ENCODE results near the gene CSNK2A2. TPM values are rescaled to one million over a fixed set of nuclear protein-coding genes. Genes with fewer than 3 reads are reported as not detected.

The CSNK2A2 gene
- total RNA-seq, 1 donor from 2014 or later: 79.4 TPM

DNA sequence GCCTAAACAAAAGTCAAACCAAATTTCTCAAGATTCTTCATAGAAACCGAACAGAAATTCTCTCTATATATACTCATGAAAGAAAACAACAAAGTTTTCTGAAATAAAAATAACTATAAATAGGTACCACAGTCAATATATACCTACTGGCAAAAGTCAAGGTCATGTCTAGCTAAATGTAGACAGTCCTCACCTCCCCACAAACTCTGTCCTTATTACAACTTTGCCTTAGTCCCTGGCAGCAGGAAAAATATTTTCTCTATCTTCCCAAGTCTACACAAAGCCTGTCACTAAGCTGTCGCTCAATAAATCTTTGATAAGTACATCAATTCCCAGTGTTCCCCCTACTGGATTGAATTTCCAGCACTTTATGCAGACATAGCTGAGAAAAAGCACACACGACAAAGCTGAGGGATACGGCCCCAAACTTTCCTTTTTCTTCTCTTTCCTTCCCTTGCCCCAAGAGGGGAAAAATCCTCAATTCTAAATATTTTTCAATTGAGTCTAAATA is 71.4 kb downstream of the CSNK2A2 start:
- peaks cover 5% of the 10 kb centered on the region for H3K27me3 Mint-ChIP-seq
- TF ChIP-seq, protein P1, sequence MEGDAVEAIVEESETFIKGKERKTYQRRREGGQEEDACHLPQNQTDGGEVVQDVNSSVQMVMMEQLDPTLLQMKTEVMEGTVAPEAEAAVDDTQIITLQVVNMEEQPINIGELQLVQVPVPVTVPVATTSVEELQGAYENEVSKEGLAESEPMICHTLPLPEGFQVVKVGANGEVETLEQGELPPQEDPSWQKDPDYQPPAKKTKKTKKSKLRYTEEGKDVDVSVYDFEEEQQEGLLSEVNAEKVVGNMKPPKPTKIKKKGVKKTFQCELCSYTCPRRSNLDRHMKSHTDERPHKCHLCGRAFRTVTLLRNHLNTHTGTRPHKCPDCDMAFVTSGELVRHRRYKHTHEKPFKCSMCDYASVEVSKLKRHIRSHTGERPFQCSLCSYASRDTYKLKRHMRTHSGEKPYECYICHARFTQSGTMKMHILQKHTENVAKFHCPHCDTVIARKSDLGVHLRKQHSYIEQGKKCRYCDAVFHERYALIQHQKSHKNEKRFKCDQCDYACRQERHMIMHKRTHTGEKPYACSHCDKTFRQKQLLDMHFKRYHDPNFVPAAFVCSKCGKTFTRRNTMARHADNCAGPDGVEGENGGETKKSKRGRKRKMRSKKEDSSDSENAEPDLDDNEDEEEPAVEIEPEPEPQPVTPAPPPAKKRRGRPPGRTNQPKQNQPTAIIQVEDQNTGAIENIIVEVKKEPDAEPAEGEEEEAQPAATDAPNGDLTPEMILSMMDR (conservative IDR thresholded peaks at IDR 0.05): no peak
- peaks cover 53% of the 10 kb centered on the region for H3K4me1 Mint-ChIP-seq (ENCODE audit: unreplicated experiment)
- H3K36me3 Mint-ChIP-seq: peaks cover 5% of the 10 kb centered on the region
- H3K4me3 Mint-ChIP-seq: peak overlapping the region; percentile 89
- DNase-seq (ENCODE audit: extremely low spot score, unreplicated experiment): no peak
- peak overlapping the region; percentile 83 for H3K27ac Mint-ChIP-seq
- peaks cover 6% of the 10 kb centered on the region for H3K9me3 Mint-ChIP-seq

DNA sequence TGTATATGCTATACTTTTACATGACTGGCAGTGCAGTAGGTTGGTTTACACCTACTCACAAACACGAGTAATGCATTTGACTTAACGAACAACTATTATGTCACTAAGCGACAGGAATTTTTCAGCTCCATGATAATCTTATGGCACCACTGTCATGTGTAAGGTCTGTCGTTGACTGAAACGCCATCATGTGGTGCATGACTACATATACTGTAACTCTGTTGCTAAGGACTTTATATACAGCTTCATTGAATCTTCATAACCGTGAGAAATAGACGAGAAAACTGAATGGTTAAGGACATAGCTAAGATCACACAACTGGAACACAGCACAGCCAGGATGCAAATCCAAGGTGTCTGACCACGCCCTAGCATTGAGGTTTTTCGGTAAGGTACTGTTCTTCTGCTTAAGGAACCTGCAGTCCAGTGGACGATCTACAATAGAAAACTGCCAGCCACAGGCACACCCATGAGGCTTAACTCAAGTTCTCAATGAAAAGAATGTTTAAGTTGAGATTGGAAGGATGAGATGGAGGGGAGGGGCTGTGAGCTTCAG is 72.0 kb downstream of the CSNK2A2 start:
- Mint-ChIP-seq H3K36me3 (peaks cover 5% of the 10 kb centered on the region), H3K4me1 (ENCODE audit: unreplicated experiment) (peaks cover 60% of the 10 kb centered on the region), H3K9me3 (peaks cover 6% of the 10 kb centered on the region), H3K27ac (peak overlapping the region; percentile 39), H3K27me3 (peaks cover 5% of the 10 kb centered on the region), H3K4me3 (peak overlapping the region; percentile 51)
- TF ChIP-seq, protein P1 (conservative IDR thresholded peaks at IDR 0.05): no peak
- no peak for DNase-seq (ENCODE audit: extremely low spot score, unreplicated experiment)

DNA sequence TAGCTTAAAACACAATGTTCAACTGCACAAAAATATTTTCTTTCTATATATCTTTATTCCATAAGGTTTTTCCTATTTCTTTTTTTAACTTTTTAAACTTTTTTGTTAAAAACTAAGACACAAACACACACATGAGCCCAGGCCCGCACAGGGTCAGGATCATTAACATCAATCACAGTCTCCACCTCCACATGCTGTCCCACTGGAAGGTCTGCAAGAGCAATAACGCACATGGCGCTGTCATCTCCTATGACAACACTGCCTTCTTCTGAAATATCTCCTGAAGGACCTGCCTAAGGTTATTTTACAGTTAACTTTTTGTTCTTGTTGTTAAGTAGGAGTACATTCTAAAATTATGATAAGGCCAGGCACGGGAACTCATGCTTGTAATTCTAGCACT is 72.9 kb downstream of the CSNK2A2 start:
- Mint-ChIP-seq H3K4me3 (no peak overlapping the region), H3K36me3 (peaks cover 5% of the 10 kb centered on the region), H3K27ac (no peak overlapping the region), H3K27me3 (peaks cover 5% of the 10 kb centered on the region), H3K9me3 (peaks cover 6% of the 10 kb centered on the region), H3K4me1 (ENCODE audit: unreplicated experiment) (peaks cover 68% of the 10 kb centered on the region)
- TF ChIP-seq, protein P1 (conservative IDR thresholded peaks at IDR 0.05): no peak
- no peak for DNase-seq (ENCODE audit: extremely low spot score, unreplicated experiment)

DNA sequence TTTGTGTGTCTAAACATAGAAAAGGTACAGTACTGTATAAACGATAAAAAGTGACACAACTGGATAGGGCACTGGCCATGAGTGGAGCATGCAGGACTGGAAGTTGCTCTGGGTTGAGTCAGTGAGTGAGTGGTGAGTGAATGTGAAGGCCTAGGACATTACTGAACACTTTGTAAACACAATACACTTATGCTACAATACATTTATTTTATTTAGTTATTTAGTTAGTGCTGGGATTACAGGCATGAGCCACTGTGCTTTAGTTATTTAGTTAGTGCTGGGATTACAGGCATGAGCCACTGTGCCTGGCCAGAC is 73.3 kb downstream of the CSNK2A2 start:
- peak overlapping the region; percentile 50 for H3K27ac Mint-ChIP-seq
- DNase-seq (ENCODE audit: extremely low spot score, unreplicated experiment): no peak
- H3K4me3 Mint-ChIP-seq: peak overlapping the region; percentile 56
- H3K9me3 Mint-ChIP-seq: peaks cover 4% of the 10 kb centered on the region
- H3K4me1 Mint-ChIP-seq (ENCODE audit: unreplicated experiment): peaks cover 69% of the 10 kb centered on the region
- H3K36me3 Mint-ChIP-seq: peaks cover 4% of the 10 kb centered on the region
- H3K27me3 Mint-ChIP-seq: peaks cover 3% of the 10 kb centered on the region
- TF ChIP-seq, protein P1 (conservative IDR thresholded peaks at IDR 0.05): no peak

DNA sequence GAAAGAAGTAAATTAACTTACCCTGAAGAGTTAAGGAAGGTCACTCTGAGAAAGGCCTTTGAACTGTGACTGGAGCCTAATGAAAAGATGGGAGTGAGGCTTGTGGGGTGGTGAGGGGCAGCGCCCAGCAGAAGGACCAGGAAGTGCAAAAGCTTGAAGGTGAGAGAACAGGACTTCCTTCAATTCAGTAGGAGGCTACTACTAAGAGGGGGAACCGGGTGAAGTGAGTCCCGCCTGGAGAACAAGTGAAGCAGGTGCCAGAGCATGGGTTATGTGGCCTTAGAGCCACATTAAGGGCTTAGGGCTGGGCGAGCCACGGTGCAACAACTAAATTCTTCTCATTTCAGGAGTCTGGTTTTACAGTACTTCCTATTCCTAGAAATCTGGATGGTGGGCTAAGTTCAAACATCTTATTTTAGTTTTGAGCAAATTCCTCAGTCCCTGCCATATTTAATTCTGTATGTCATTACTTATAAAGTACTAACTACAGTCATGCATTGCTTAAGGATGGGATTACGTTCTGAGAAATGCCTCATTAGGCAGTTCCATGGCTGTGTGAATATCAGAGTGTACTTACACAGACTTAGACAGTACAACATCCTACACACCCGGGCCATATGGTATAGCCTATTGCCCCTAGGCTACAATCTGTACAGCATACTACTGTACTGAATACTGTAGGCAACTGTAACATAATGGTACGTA is 73.9 kb downstream of the CSNK2A2 start:
- DNase-seq (ENCODE audit: extremely low spot score, unreplicated experiment): no peak
- no peaks in the 10 kb centered on the region for H3K27me3 Mint-ChIP-seq
- peaks cover 66% of the 10 kb centered on the region for H3K4me1 Mint-ChIP-seq (ENCODE audit: unreplicated experiment)
- TF ChIP-seq, protein P1 (conservative IDR thresholded peaks at IDR 0.05): no peak
- no peaks in the 10 kb centered on the region for H3K9me3 Mint-ChIP-seq
- peak overlapping the region; percentile 50 for H3K27ac Mint-ChIP-seq
- peak overlapping the region; percentile 56 for H3K4me3 Mint-ChIP-seq
- H3K36me3 Mint-ChIP-seq: no peaks in the 10 kb centered on the region
